Stimulated activated CD8-positive, alpha-beta memory T cell treated with anti-CD3 and anti-CD28 coated beads, Interleukin-15, amount 100 ng/mL, for 24 hours (primary cell): Measurements from ENCODE around the gene NHLH2.

Source experiments
- DNase-seq: peaks from one replicate; pipeline ENCODE4 v3.0.0-alpha.2; 2020; ENCODE audit warnings: low read depth

Gene NHLH2

DNA sequence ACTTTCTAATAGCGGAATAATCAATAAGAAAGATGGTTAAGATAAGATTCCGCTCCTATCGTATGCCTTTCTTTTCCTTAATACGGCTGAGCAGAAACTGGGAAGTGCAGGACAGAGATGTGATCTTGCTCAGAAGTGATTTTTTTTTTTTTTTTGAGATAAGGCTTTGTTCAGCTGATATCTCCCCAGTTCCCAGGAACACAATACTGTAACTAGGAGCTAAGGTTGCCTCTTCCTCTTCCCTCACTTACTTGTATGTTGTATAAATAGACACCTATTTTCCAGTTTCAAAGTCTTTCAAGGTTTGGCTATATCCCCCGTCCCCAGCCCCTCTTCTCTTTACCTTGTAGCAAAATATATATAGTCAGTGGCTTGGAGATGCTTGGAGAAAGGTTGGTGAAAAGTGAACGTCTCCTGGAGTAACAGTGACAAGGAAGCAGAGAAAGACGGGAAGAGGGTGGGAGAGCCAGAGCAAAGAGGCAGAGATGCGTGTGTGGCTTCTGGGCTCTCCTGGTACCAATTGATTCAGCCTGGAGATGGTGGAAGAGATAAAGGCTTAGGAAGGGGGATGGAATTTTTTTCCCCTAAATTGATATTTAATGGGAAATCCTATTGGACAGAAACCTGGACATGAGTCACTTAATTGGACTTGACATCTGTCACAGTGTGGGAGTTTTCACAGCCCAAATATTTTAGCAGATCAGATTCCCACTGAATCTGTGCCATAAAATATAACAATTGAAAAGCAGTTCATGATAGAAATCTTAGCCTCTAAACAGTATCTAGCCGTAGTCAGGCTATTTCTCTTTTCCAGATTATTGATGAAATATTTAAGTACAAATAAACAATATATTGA lies at the start of gene NHLH2:
NHLH2 (minus strand) TSS at position 522 of the 856 bp plus-strand sequence. CDS start 2,754 bp downstream, outside the sequence.
- DNase-seq, result no peak

DNA sequence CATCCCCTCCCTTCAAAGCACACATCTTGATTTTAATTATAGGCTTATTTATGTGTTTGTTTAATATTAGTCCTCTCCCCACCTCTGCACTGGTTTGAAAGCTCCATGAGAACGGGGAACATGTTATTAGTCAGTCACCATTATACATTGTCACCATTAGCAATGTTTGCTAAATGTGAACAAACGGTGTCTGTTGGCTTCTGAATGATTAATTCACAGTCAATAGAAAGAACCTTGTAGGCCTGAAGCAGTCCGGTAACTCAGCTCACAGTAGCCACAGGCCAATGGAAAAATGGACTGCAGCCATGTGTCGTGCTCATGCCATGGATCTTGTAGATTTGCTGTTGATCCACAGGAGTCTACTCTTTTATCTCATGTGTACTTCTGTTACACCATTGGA lies 49.7 kb upstream of the NHLH2 start:
- no peak for DNase-seq

DNA sequence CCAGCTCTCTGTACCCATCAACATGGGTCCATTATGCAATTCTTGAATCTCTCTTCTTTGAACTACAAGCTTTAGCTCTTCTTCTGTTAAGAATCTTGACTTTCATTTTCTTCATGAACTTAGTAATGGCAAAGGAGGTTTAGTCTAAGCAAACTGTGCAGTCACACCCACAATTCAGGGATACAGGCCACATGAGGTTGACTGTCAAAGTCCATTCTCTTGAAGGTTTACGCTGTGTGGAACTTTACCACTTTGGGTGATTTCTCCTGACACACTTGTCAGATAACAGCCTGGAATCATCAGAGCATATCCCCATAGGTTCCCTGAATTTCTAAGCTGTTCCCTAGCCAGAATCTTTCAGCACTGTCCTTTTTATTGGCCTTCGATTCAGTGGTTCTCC lies 48.0 kb upstream of the NHLH2 start:
- DNase-seq, result no peak

DNA sequence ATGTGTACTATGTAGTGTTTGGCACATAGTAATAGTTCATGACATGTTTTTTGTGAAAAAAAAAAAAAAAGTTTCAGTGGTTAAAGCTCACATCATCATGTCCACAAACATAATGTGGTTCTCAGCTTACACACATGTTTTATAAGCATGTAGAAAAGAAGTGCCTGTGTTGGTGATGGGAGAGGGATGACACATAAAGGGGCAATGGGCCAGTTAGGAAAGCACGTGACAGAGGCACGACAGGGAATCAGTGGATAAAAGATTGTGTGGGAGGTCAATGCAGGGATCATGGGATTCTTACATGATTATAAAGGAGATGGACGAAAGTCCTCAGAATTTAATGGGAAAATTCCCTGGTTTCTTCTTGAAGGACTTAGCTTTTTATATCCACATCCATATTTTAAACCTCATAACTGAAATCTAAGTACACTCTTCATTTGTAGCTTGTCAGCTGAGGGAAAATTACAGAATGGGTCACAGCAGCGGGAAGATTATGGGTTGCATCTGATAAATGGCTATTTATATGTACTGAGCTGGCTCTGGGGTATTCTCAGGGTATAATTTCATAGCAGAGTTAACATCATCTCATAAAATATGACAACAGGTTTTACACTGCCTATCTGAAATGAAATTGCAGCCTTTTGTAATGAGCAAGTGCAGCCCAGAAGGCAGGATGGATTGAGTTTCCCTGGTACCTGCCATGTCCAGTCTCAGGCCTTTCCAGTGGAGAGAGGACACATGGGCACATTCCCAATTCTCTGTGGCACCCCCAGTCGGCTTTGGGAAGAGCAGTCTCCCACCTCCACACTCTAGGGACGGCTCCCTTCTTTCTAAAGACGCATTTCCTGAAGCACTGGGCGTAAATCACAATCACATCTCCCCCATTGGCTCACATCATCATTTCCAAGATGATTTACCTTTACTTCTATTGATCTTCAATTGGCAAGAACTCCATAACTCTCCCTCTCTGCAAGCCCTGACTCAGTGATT lies 42.3 kb upstream of the NHLH2 start:
- no peak for DNase-seq

- DNase-seq, result no peak
These were observed 40.2 kb upstream of the NHLH2 start for GRCh38 chr1:115880981-115881672.

DNA sequence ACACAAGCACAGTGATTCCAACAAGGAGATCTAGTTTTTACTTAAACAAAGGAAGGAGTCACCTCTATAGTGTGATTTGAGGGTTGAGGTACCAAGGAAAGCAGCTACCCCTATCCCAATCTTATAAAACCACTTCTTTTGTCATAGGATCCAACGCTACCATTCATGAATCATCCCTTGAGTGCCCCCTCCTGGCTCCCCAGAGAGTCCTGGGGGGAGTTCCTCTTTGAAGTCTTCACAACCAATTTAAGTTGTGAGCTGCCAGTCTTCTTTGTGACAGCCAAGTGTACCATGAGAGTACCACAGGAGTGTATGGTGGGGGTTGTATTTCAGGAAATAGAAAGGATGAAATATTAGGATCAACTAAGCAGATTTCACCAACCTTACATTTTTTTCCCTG lies 39.1 kb upstream of the NHLH2 start:
- no peak for DNase-seq

GRCh38 chr1:115877511-115877910 lies 36.6 kb upstream of the NHLH2 start:
- no peak for DNase-seq

DNA sequence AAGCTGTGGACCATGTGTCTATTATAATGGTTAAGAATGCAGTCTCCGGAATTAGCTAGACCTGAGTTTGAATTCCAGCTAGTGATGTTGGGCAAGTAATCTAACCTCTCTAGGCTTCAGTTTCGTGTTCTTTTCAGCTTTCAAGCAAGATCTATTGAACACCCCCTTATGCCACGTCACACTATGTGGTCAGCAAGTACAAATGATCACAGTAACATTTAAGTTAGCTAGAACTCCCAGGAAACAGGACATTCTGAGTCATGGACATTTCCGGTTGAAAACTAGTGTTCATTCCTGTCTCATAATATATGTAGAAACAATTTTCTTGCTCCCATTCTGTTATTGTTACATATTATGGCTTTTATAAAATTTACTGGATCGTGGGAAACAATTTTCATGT lies 34.0 kb upstream of the NHLH2 start:
- no peak for DNase-seq

GRCh38 chr1:115874497-115874896 lies 33.6 kb upstream of the NHLH2 start:
- no peak for DNase-seq

- DNase-seq, result no peak
These were observed 32.3 kb upstream of the NHLH2 start for GRCh38 chr1:115873184-115873583.

DNA sequence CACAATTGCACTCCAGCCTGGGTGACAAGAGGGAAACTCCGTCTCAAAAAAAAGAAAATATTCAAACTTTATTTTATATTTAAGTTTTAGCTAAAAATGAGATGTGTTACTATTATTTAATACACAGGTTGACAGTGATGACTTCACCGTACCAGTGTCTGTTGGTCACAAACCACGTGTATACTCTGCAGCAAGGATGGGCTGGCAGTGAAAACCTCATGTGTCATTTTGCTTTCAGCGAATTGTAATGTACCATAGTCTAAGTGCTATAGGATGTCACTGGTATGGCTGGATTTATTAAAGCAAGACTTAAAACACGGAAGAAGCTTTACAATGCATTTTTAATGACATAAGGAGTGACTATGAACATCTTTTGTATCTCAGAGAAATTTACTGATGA lies 28.1 kb upstream of the NHLH2 start:
- DNase-seq, result no peak

DNA sequence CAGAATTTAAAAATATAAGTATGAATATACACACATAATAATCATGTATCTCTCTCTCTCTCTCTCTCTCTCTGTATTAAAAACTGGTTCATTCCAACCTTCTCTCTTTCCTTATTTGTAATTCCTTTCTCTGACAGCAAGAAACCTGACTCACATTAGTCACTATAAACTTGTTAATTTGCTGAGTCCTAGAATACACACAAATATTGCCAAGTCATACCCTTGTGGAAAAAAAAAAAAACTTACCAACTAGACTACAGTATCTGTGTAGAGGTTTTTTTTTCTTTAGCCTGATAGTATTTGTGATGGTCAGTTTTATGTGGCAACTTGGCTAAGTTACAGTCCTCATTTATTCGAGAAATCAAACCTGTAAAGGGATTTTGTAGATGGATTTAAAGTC lies 26.3 kb upstream of the NHLH2 start:
- DNase-seq, result no peak

GRCh38 chr1:115865704-115866380 lies 24.9 kb upstream of the NHLH2 start:
- no peak for DNase-seq

- DNase-seq, result no peak
These were observed 21.5 kb upstream of the NHLH2 start for GRCh38 chr1:115862403-115862802.

DNA sequence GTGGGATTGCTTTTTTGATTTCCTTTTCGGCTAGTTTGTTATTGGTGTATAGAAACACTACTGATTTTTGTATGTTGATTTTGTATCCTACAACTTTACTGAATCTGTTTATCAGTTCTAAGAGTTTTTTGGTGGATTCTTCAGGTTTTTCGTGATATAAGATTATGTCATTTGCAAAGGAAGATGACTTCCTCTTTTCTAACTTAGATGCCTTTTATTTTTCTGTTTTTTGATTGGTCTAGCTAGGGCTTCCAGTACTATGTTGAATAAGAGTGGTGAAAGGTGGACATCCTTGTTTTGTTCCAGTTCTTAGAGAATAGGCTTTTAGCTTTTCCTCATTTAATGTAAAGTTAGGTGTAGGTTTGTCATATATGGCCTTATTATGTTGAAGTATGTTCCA lies 13.1 kb upstream of the NHLH2 start:
- no peak for DNase-seq

DNA sequence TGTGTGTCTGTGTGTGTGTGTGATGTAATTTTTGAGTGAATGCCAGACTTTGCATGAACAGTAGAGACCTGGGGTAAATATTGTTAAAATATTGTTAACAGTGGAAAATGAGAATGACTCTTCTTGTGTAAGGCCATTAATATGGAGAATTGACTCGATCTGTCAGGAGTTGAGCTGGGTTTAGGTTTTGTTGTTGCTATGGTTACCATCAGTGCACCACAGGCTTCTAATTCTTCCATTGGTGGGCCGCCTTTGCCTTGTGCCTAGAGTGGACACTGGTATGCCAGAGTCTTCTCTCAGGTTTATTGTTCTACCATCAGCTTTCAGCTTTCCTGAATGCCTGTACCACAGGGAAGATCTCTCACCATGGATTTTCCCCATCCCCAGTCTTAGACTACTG lies 10.0 kb upstream of the NHLH2 start:
- no peak for DNase-seq

DNA sequence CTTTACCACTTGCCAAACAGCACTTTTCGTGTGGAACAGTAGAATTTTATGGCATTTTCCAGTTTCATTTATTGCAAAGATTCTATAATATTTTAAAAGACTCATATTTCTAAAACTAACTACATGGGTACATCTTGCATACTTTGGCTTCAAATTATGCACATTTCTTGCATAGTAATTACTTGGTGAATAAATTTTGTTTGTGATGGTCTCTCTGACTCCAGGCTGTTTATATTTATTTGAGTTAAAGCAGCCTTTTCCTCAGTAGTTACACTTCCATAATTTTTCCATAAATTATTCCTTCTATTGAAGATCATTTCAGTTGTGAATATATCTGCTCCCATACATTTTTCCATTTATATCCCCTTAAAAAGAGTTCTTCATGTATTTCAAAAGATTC lies 6.9 kb upstream of the NHLH2 start:
- DNase-seq, result no peak

- no peak for DNase-seq
These were observed 2.0 kb upstream of the NHLH2 start for GRCh38 chr1:115842948-115843347.

DNA sequence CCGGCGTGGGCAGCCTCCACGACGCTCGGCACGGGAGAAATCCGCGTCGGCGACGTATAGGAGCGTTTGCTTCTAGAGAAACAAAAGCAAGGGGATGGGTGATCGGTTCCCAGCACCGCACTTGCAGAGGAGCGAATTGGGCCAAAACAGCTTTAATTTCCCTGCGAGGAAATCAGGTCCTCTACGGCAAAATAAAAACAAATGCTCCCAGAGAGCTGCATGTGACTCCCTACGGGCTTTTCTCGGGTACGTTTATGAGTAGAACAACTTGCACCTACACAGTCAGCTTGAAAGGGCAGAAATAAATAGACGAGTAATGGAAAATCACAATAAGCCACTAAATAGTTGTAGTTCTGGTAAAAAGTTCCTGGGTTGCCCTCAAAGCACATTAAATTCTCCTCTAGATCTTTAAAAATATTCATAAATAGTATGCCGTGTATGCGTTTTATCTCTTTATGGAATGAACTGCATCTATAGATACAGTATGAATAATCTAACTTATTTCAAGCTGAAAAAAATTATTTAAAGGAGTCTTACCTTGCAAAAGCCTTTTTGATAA lies 1.2 kb downstream of the NHLH2 start:
- no peak for DNase-seq

- DNase-seq, result no peak
These were observed 1.8 kb downstream of the NHLH2 start for GRCh38 chr1:115839029-115839678.
